ENCODE measurements around the gene KRT14.

- no peak for TF ChIP-seq CTCF (IDR thresholded peaks at IDR 0.05)
- TF ChIP-seq EP300 (IDR thresholded peaks at IDR 0.05) = no peak
These were observed 8.9 kb upstream of the KRT14 start for GRCh38 chr17:41595585-41595984.

Data from ovary (tissue), 3 donors.